ENCODE results near the gene INPP5A. TPM values are rescaled to one million over a fixed set of nuclear protein-coding genes. Genes with fewer than 3 reads are reported as not detected.

Gene INPP5A
- total and polyA plus RNA-seq, 7 donors = 17.6 to 132 (median 100) TPM

DNA sequence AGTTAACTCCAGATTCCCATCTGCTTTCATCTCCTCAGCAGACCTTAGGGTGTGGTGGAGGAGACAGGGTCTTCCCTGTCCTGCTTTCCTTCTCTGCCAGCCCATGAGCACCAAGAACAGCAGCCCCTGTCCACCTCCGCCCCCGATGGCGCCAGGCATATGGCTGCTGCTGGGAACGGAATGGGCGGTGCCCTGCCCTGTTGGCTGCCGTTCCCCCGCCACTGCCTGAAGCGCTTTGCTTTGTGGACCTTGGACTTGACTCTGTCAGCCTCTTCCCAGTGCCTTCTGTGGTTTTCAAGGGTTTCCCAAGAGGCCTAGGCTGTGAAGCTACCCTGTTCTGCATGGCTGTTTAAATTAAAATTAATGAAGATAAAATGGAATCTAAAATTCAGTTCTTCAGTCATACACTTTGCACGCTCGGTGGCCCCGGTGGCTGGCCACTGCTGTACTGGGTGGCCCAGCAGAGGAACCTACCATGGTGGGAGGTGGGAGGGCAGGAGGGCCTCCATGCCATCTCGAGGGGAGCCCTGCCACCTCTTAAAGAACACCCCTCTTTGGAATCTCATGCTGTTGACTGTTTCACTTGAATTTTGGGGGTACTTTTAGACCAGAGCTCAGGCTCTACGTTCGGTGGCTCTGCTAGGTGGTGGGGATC, 169.7 kb downstream of the INPP5A start:
- 33 to 80% methylated on average over 14 of the region's 14 CpGs for WGBS, 2 donors
- H3K4me1 ChIP-seq = no peaks in the 10 kb centered on the region
- no peaks in the 10 kb centered on the region for H3K27me3 ChIP-seq
- no peak overlapping the region for H3K27ac ChIP-seq
- peak; percentile 39 for DNase-seq
- H3K4me3 ChIP-seq = no peak overlapping the region
- H3K9me3 ChIP-seq = peaks cover 0 to 6% (median 2%) of the 10 kb centered on the region in 4 donors
- TF ChIP-seq, protein P1, sequence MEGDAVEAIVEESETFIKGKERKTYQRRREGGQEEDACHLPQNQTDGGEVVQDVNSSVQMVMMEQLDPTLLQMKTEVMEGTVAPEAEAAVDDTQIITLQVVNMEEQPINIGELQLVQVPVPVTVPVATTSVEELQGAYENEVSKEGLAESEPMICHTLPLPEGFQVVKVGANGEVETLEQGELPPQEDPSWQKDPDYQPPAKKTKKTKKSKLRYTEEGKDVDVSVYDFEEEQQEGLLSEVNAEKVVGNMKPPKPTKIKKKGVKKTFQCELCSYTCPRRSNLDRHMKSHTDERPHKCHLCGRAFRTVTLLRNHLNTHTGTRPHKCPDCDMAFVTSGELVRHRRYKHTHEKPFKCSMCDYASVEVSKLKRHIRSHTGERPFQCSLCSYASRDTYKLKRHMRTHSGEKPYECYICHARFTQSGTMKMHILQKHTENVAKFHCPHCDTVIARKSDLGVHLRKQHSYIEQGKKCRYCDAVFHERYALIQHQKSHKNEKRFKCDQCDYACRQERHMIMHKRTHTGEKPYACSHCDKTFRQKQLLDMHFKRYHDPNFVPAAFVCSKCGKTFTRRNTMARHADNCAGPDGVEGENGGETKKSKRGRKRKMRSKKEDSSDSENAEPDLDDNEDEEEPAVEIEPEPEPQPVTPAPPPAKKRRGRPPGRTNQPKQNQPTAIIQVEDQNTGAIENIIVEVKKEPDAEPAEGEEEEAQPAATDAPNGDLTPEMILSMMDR (IDR thresholded peaks at IDR 0.05) = no peak
- TF ChIP-seq POLR2A (IDR thresholded peaks at IDR 0.05) (no peak), EP300 (IDR thresholded peaks at IDR 0.05) (no peak), POLR2AphosphoS5 (IDR thresholded peaks at IDR 0.05) (no peak)
- H3K36me3 ChIP-seq = peaks cover 0 to 54% (median 28%) of the 10 kb centered on the region in 4 donors
- intact Hi-C loops (cut with DNase I) = no loop called here

DNA sequence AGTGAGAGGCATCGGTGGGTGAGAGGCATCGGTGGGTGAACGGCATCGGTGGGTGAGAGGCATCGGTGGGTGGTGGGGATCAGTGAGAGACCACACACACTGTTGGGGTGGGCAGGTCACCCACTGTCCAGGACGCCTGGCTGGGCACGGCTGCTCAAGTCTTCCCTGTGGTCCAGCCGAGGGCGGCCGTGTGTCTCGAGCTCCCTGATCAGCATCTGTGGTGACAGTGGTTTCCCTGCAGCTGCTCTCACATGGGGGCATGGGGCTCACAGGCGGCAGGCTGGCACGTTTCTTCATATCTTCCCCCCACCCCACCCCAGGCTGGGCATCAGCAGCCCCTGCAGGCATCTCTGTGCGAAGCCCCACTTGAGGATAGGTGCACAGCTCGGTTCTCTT, 170.2 kb downstream of the INPP5A start:
- H3K4me3 ChIP-seq = no peak overlapping the region
- DNase-seq = peak; percentile 46
- no peaks in the 10 kb centered on the region for H3K27me3 ChIP-seq
- TF ChIP-seq, protein P1 (IDR thresholded peaks at IDR 0.05) = no peak
- no peak for TF ChIP-seq POLR2A (IDR thresholded peaks at IDR 0.05)
- no peak for TF ChIP-seq EP300 (IDR thresholded peaks at IDR 0.05)
- no peak for TF ChIP-seq POLR2AphosphoS5 (IDR thresholded peaks at IDR 0.05)
- H3K4me1 ChIP-seq = no peaks in the 10 kb centered on the region
- H3K9me3 ChIP-seq = peaks cover 0 to 6% (median 2%) of the 10 kb centered on the region in 4 donors
- H3K36me3 ChIP-seq = peaks cover 0 to 56% (median 28%) of the 10 kb centered on the region in 4 donors
- intact Hi-C loops (cut with DNase I) = no loop called here
- 95 to 96% methylated on average over 15 of the region's 15 CpGs for WGBS, 2 donors
- no peak overlapping the region for H3K27ac ChIP-seq

DNA sequence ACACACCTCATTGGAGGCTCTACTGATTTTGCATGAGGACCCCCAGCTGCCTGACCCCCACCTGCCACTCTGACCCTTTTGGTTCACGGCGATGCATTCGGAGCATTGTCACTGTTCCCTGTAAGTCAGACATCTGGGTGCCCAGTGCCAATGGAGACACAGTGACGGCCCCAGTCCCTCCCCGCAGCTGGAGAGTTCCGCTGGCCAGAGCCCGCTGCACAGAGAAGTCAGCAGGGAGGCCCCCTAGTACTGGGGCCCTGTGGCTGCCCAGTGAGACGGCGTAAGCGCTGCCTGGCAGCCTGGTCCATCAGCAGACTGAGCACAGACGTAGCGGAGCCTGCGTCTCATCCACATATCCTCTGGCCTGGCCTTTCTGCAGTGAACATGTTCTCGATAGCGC, 170.9 kb downstream of the INPP5A start:
- peak; percentile 44 for DNase-seq
- H3K36me3 ChIP-seq = peaks cover 0 to 57% (median 28%) of the 10 kb centered on the region in 4 donors
- no peak for TF ChIP-seq EP300 (IDR thresholded peaks at IDR 0.05)
- TF ChIP-seq POLR2AphosphoS5 (IDR thresholded peaks at IDR 0.05) = no peak
- TF ChIP-seq POLR2A (IDR thresholded peaks at IDR 0.05) = no peak
- TF ChIP-seq, protein P1 (IDR thresholded peaks at IDR 0.05) = no peak

DNA sequence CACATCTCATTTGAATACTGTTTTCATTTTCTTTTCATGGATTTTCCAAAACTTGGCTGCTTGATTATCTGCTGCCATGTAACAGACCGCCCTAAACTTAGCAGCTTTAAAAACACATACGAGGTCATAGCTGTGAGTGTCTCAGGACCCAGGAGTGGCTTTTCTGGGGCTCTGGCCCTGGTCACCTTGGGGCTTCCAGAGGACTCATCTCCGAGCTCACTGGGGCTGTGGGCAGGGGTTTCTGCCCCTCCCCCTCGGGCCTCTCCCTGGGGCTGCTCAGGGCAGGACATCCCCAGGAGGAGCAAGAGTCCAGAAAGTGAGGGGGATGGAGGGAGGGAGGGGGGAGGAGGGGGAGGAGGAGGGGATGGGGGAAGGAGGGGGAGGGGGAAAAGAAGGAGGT, 171.3 kb downstream of the INPP5A start:
- Histone ChIP-seq H3K36me3 (peaks cover 0 to 62% (median 28%) of the 10 kb centered on the region in 4 donors), H3K9me3 (peaks cover 0 to 6% (median 2%) of the 10 kb centered on the region in 4 donors), H3K4me3 (no peak overlapping the region), H3K4me1 (no peaks in the 10 kb centered on the region), H3K27ac (no peak overlapping the region), H3K27me3 (no peaks in the 10 kb centered on the region)
- TF ChIP-seq EP300 (IDR thresholded peaks at IDR 0.05) (no peak), POLR2AphosphoS5 (IDR thresholded peaks at IDR 0.05) (no peak), POLR2A (IDR thresholded peaks at IDR 0.05) (no peak)
- TF ChIP-seq, protein P1 (IDR thresholded peaks at IDR 0.05) = no peak
- peak; percentile 40 for DNase-seq
- intact Hi-C loops (cut with DNase I) = no loop called here
- 86 to 94% methylated on average over 4 of the region's 4 CpGs for WGBS, 2 donors

More for the DNA sequence above, 170.9 kb downstream of the INPP5A start:
- 91 to 97% methylated on average over 15 of the region's 15 CpGs for WGBS, 2 donors
- intact Hi-C loops (cut with DNase I) = no loop called here
- no peaks in the 10 kb centered on the region for H3K4me1 ChIP-seq
- H3K27ac ChIP-seq = no peak overlapping the region
- peaks cover 0 to 6% (median 2%) of the 10 kb centered on the region in 4 donors for H3K9me3 ChIP-seq
- H3K27me3 ChIP-seq = no peaks in the 10 kb centered on the region
- no peak overlapping the region for H3K4me3 ChIP-seq

All from sigmoid colon (tissue), 7 donors.